Body of pancreas (tissue), 4 donors: ENCODE data around the gene CA4. TPM values are rescaled to one million over a fixed set of nuclear protein-coding genes. Genes with fewer than 3 reads are reported as not detected.
"Not testable (repeated sequence)": the region's sequence is repeated elsewhere in the genome, so short reads cannot be mapped to it uniquely, and the experiment has no call there.

Source experiments
- ATAC-seq: fragments of 150-250 bp; one replicate; pipeline ENCODE4 v1.9.1; 2016
- DNase-seq, 4 donors: peaks; one replicate each; pipeline ENCODE4 v3.0.0-alpha.2; 2019
- H3K27ac ChIP-seq, 4 donors: fragments of 200-600 bp; sonication (generic); 1 replicate in 3 of 4; 2 replicates in 1 of 4; pipeline versions ENCODE4 v1.5.1 to v1.6.1; 2016 to 2019; ENCODE audit warnings: mild to moderate bottlenecking in 1 of 4, mixed read lengths in 1 of 4, moderate library complexity in 1 of 4
- H3K27me3 ChIP-seq, 2 donors: fragments of 200-600 bp; sonication (generic); one replicate each; pipeline ENCODE4 v1.6.0; 2016; ENCODE audit warnings: mild to moderate bottlenecking in 1 of 2
- H3K36me3 ChIP-seq, 2 donors: fragments of 200-600 bp; sonication (generic); replicated peaks in 1 of 2; 2 replicates each; pipeline ENCODE4 v1.5.1; 2016; ENCODE audit warnings: low read depth in 2 of 2; ENCODE audit not compliant: insufficient read depth in 1 of 2
- H3K4me1 ChIP-seq: fragments of 200-600 bp; sonication (generic); one replicate; pipeline ENCODE4 v1.6.0; 2016
- H3K4me3 ChIP-seq, 2 donors: fragments of 200-600 bp; sonication (generic); 1 replicate in 1 of 2; 2 replicates in 1 of 2; pipeline ENCODE4 v1.5.1; 2016 to 2019
- H3K9me3 ChIP-seq, 3 donors: fragments of 200-600 bp; sonication (generic); 1 replicate in 2 of 3; 2 replicates in 1 of 3; pipeline ENCODE4 v1.5.1; 2016
- CTCF ChIP-seq, 7 experiments: fragments of 450-650 bp in 4 of 7; fragments of 200-600 bp in 3 of 7; sonication (generic) in 3 of 7; IDR thresholded peaks; one replicate each; pipeline ENCODE4 v1.5.1; 2016 to 2019; ENCODE audit warnings: antibody characterized with exemption in 7 of 7
- POLR2A ChIP-seq, 3 donors: fragments of 450-650 bp; IDR thresholded peaks; one replicate each; pipeline ENCODE4 v1.6.1; 2016; ENCODE audit warnings: antibody characterized with exemption in 3 of 3, mild to moderate bottlenecking in 2 of 3
- WGBS, 2 donors: methylation state at CpG; one replicate each; pipeline ENCODE4 v1.1.5; 2017; 5-methylcytosine and 5-hydroxymethylcytosine counted together
- intact Hi-C: fragments of 100-400 bp; cut with DNase I; formaldehyde crosslinking; loops from one replicate; pipeline ENCODE4 v1.15.1; 2023
- total RNA-seq, 2 donors: library from RNA; depleted of rRNA; stranded (reverse); fragments of >200 nt; gene quantifications; one replicate each; pipeline ENCODE4 v1.1.0, GENCODE V29; 2016

The CA4 gene
- total RNA-seq, 2 donors from 2014 or later: 6.2 to 18.8 TPM

- H3K36me3 ChIP-seq: peaks cover 0 to 4% of the 10 kb centered on the region in 2 donors
- intact Hi-C loops: no loop called here
- H3K9me3 ChIP-seq: no peaks in the 10 kb centered on the region
- H3K4me3 ChIP-seq: no peak overlapping the region
- H3K4me1 ChIP-seq: peaks cover 11% of the 10 kb centered on the region
- no peak for TF ChIP-seq CTCF (IDR thresholded peaks at IDR 0.05)
- TF ChIP-seq POLR2A (IDR thresholded peaks at IDR 0.05): no peak
- ATAC-seq (no peak), DNase-seq (no peak)
- WGBS, 2 donors: 50 to 74% methylated on average over 3 of the region's 3 CpGs
- H3K27me3 ChIP-seq: no peaks in the 10 kb centered on the region
- H3K27ac ChIP-seq: no peak overlapping the region
These were observed 24.3 kb downstream of the CA4 start for GRCh38 chr17:60174035-60174434.

- H3K4me1 ChIP-seq, H3K36me3 ChIP-seq, H3K27ac ChIP-seq, H3K27me3 ChIP-seq, H3K4me3 ChIP-seq, H3K9me3 ChIP-seq, intact Hi-C loops: not testable (repeated sequence)
- ATAC-seq (peak; percentile 68), DNase-seq (peak in 2 of 4 donors; percentile 38 to 46)
- WGBS, 2 donors: 92 to 96% methylated on average over 6 of the region's 6 CpGs
- TF ChIP-seq CTCF (IDR thresholded peaks at IDR 0.05): peak in 6 of 7 experiments; percentile 19 to 57 (median 39)
These were observed 25.0 kb downstream of the CA4 start for GRCh38 chr17:60174767-60175166.

GRCh38 chr17:60176763-60177162 is 27.0 kb downstream of the CA4 start:
- 89 to 91% methylated on average over 5 of the region's 5 CpGs for WGBS, 2 donors
- H3K27ac ChIP-seq, DNase-seq, H3K9me3 ChIP-seq, H3K36me3 ChIP-seq, H3K4me3 ChIP-seq, ATAC-seq, H3K4me1 ChIP-seq, intact Hi-C loops, H3K27me3 ChIP-seq: not testable (repeated sequence)

GRCh38 chr17:60178180-60178579 is 28.4 kb downstream of the CA4 start:
- H3K4me3 ChIP-seq, DNase-seq, H3K4me1 ChIP-seq, intact Hi-C loops, H3K9me3 ChIP-seq, ATAC-seq, H3K27me3 ChIP-seq, H3K36me3 ChIP-seq, H3K27ac ChIP-seq: not testable (repeated sequence)
- 77 to 79% methylated on average over 2 of the region's 2 CpGs for WGBS, 2 donors

- H3K27ac ChIP-seq, H3K4me3 ChIP-seq, ATAC-seq, H3K4me1 ChIP-seq, intact Hi-C loops, H3K9me3 ChIP-seq, DNase-seq, H3K27me3 ChIP-seq: not testable (repeated sequence)
- peaks cover 0 to 13% of the 10 kb centered on the region in 2 donors for H3K36me3 ChIP-seq
- 59 to 72% methylated on average over 1 of the region's 1 CpG for WGBS, 2 donors
These were observed 30.6 kb downstream of the CA4 start for GRCh38 chr17:60180380-60180779.

GRCh38 chr17:60186372-60186771 is 36.6 kb downstream of the CA4 start:
- peaks cover 0 to 13% of the 10 kb centered on the region in 2 donors for H3K36me3 ChIP-seq
- H3K9me3 ChIP-seq, ATAC-seq, H3K4me1 ChIP-seq, H3K27me3 ChIP-seq, H3K4me3 ChIP-seq, H3K27ac ChIP-seq, intact Hi-C loops, DNase-seq: not testable (repeated sequence)
- WGBS, 2 donors: 74 to 100% methylated on average over 1 of the region's 1 CpG

GRCh38 chr17:60186846-60187745 is 37.3 kb downstream of the CA4 start:
- H3K4me3 ChIP-seq, ATAC-seq, DNase-seq, H3K9me3 ChIP-seq, H3K4me1 ChIP-seq, H3K27me3 ChIP-seq, intact Hi-C loops: not testable (repeated sequence)
- Histone ChIP-seq H3K36me3 (peaks cover 0 to 16% of the 10 kb centered on the region in 2 donors), H3K27ac (peak overlapping the region in 1 of 4 donors; percentile 66)
- 46 to 73% methylated on average over 7 of the region's 7 CpGs for WGBS, 2 donors
